Dermis blood vessel endothelial cell (primary cell): ENCODE results near the gene NDST3. TPM values are rescaled to one million over a fixed set of nuclear protein-coding genes. Genes with fewer than 3 reads are reported as not detected.
A peak's percentile ranks its signal among the peaks of the same experiment; 100 is the strongest.
"Not testable (repeated sequence)": the region's sequence is repeated elsewhere in the genome, so short reads cannot be mapped to it uniquely, and the experiment has no call there.

Experiments used
- DNase-seq: peaks from one replicate; pipeline ENCODE4 v3.0.0; 2010
- total RNA-seq: library from RNA; depleted of rRNA; stranded (reverse); fragments of >200 nt; gene quantifications from 2 replicates; pipeline ENCODE4 v1.2.3, GENCODE V29; 2014

NDST3 gene
- total RNA-seq, 1 donor from 2014 or later = 6.5 TPM

GRCh38 chr4:118180776-118181175 is 146.5 kb downstream of the NDST3 start:
- no peak for DNase-seq

GRCh38 chr4:118190903-118191302 is 156.6 kb downstream of the NDST3 start:
- no peak for DNase-seq

GRCh38 chr4:118193421-118193820 is 159.1 kb downstream of the NDST3 start:
- no peak for DNase-seq

- DNase-seq = no peak
These were observed 172.3 kb downstream of the NDST3 start for GRCh38 chr4:118206627-118207026.

GRCh38 chr4:118213101-118213500 is 178.8 kb downstream of the NDST3 start:
- no peak for DNase-seq

- DNase-seq = no peak
These were observed 181.5 kb downstream of the NDST3 start for GRCh38 chr4:118215826-118216225.

- DNase-seq = no peak
These were observed 187.0 kb downstream of the NDST3 start for GRCh38 chr4:118221227-118221800.

- peak; percentile 76 for DNase-seq
These were observed 190.1 kb downstream of the NDST3 start for GRCh38 chr4:118224243-118224829.

GRCh38 chr4:118225511-118225910 is 191.2 kb downstream of the NDST3 start:
- no peak for DNase-seq

GRCh38 chr4:118226311-118227010 is 192.2 kb downstream of the NDST3 start:
- no peak for DNase-seq

GRCh38 chr4:118235566-118236120 is 201.4 kb downstream of the NDST3 start:
- no peak for DNase-seq

GRCh38 chr4:118237531-118237930 is 203.2 kb downstream of the NDST3 start:
- no peak for DNase-seq

GRCh38 chr4:118249890-118250289 is 215.6 kb downstream of the NDST3 start:
- DNase-seq = no peak

- DNase-seq = no peak
These were observed 220.1 kb downstream of the NDST3 start for GRCh38 chr4:118254368-118254767.

- DNase-seq = no peak
These were observed 224.8 kb downstream of the NDST3 start for GRCh38 chr4:118259111-118259510.

- no peak for DNase-seq
These were observed 226.0 kb downstream of the NDST3 start for GRCh38 chr4:118260309-118260708.

- DNase-seq = no peak
These were observed 229.8 kb downstream of the NDST3 start for GRCh38 chr4:118264096-118264495.

GRCh38 chr4:118265312-118266144 is 231.2 kb downstream of the NDST3 start:
- no peak for DNase-seq

- not testable (repeated sequence) for DNase-seq
These were observed 231.8 kb downstream of the NDST3 start for GRCh38 chr4:118266145-118266496.

- DNase-seq = no peak
These were observed 234.5 kb downstream of the NDST3 start for GRCh38 chr4:118268780-118269179.

- DNase-seq = peak; percentile 72
These were observed 236.2 kb downstream of the NDST3 start for GRCh38 chr4:118270492-118270891.

GRCh38 chr4:118271788-118272187 is 237.5 kb downstream of the NDST3 start:
- no peak for DNase-seq

GRCh38 chr4:118273642-118274041 is 239.4 kb downstream of the NDST3 start:
- no peak for DNase-seq
